SIG-M5 (cell line): ENCODE measurements around the gene ATP6V0A1.
"Not testable (repeated sequence)": the region's sequence is repeated elsewhere in the genome, so short reads cannot be mapped to it uniquely, and the experiment has no call there.

Source experiments
- DNase-seq: peaks from one replicate; lab custom pipeline; 2025; lab: John Stamatoyannopoulos, UW

The ATP6V0A1 gene

DNA sequence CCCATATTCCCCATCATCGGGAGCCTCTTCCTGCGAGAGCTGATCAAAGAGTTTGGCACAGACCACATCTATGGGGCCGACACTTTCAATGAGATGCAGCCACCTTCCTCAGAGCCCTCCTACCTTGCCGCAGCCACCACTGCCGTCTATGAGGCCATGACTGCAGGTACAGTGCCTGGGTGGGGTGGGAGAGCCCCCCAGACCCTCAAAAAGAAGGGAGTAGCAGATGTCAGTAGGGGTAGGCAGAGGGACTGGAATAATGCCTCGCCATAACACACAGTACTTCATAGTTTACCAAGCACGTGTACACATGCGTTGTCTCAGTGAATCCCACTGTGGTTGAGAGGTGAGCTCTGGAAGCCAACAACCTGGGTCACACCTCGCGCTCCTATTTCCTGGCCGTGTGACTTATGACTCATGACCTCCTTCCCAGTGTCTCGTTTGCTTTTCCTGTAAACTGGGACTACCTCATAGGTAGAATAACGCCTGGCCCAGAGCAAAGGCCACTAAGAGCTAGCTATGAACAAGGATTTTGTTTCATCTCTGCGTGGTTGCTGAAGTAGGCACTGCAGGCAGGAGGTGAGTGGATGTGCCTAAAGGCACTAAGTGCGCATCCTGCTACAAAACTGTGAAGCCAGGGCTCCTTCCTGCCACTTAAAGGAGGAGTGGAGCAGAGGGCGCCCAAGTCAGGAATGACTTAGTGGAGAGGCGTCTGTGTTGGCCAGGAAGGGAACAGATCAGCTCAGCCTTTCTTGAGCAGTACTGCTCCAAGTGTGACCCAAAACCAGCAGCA, 82.6 kb downstream of the ATP6V0A1 start:
- no peak for DNase-seq

DNA sequence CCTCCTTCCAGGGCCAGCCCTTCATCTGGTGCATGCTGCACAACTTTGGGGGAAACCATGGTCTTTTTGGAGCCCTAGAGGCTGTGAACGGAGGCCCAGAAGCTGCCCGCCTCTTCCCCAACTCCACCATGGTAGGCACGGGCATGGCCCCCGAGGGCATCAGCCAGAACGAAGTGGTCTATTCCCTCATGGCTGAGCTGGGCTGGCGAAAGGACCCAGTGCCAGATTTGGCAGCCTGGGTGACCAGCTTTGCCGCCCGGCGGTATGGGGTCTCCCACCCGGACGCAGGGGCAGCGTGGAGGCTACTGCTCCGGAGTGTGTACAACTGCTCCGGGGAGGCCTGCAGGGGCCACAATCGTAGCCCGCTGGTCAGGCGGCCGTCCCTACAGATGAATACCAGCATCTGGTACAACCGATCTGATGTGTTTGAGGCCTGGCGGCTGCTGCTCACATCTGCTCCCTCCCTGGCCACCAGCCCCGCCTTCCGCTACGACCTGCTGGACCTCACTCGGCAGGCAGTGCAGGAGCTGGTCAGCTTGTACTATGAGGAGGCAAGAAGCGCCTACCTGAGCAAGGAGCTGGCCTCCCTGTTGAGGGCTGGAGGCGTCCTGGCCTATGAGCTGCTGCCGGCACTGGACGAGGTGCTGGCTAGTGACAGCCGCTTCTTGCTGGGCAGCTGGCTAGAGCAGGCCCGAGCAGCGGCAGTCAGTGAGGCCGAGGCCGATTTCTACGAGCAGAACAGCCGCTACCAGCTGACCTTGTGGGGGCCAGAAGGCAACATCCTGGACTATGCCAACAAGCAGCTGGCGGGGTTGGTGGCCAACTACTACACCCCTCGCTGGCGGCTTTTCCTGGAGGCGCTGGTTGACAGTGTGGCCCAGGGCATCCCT, 84.8 kb downstream of the ATP6V0A1 start:
- no peak for DNase-seq

DNA sequence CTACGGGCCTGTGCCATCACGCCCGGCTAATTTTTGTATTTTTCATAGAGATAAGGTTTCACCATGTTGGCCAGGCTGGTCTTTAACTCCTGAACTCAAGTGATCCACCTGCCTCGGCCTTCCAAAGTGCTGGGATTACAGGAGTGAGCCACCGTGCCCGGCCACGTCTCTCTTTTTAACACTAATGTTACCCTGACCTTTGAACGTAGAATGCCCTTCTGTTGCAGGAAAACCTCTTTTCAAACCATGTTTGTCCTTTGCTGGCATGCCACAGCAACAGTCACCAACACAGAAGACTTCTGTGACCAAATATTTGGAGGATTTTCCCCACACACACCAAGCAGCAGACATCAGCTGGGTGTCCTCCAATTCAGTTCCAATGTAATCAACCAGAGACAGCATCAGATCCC, 86.2 kb downstream of the ATP6V0A1 start:
- no peak for DNase-seq

DNA sequence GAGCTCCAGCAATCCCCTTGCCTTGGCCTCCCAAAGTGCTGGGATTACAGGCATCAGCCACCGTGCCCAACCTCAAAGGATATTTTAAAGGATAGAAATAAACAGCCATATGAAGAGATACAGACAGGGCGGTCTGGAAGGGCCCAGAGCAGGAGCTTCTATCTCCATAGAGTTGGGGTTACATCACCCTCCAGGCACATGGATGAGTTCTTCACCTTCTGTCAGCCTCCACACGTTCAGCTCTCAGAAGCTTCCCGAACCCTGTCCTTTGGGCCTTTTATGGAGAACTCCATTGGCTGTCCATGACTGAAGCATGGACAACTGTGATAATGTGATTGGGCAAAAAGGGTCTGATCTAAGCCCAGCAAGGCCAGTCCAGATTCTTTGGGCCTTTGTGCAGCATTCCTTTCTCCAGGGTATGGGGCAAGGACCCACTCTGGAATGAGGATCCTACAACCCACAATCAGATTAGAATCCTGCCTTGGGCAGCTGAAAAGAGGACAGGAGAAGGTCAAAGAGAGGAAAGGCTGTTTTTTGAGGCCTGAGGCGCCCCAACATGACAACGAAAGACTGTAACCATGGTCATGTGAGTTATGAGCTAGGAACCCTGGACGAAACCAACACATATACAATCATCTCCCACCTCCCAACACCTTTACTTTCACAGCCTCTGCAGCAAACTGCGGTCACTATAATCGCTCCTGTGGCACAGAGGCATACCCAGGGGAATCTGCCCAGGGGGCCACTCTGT, 87.3 kb downstream of the ATP6V0A1 start:
- not testable (repeated sequence) for DNase-seq

DNA sequence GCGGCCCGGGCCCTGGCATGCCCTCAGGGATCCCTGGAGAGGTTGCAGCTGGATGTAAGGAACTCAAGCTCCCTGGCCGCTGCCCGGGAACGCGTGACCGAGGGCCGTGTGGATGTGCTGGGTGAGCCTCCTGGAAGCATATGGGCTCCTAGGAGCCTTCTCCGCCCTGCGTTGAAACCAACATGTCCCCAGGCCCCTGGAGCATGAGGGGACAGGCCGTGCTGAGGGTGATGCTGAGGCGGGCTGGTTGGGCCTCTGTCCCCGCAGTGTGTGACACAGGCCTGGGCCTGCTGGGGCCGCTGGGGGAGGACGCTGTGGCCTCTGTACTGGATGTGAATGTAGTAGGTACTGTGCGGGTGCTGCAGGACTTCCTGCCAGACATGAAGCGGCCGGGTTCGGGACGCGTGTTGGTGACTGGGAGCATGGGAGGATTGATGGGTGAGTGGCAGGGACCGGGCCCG, 88.4 kb downstream of the ATP6V0A1 start:
- DNase-seq = no peak

DNA sequence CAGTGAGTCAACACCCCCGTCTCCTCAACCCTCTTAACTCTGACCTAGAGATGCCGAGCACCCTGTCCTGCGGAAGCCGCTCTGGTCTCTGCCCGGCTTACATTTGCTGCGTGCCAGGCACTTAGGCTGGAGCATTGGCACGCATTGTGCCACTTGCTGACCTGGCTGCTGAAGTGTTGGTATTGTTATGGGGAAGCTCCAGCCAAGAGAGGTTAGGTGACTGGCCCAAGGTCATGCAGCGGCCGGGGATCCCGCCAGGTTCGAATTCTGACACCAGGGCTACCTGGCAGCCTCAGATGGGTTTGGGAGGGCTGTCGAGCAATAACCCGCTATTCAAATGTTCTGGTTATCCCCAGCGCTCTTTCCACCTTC, 89.0 kb downstream of the ATP6V0A1 start:
- no peak for DNase-seq

DNA sequence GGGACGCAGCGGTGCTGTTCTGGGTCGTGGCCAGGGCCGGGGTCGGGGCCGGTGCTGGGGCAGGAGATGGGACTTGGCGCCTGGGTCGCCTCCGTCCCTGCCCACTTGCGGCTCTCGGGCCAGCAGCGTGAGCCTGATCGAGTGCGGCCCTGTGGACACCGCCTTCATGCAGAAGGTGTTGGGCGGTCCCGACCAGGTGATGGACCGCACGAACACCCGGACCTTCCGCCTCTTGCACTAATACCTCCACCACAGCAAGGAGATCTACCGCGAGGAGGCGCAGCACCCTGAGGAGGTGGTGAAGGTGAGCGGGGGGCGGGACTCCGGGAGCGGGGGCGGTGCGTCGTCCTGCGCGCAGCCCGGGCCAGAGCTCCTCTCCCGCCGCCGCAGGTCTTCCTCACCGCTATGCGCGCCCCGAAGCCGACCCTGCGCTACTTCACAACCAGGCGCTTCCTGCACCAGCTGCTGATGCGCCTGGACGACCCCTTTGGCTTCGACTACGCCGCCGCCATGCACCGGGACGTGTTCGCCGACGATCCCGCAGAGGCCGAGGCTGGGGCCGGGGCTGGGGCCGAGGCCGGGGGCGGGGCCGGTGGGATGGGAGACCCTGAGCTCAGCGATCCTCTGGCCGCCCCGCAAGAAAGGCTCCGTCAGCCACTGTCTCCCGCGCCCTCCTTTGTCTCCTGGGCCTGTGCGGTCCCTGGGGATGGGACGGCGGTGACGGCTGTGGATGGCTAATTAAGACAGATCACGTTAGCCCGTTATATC, 89.6 kb downstream of the ATP6V0A1 start:
- no peak for DNase-seq

DNA sequence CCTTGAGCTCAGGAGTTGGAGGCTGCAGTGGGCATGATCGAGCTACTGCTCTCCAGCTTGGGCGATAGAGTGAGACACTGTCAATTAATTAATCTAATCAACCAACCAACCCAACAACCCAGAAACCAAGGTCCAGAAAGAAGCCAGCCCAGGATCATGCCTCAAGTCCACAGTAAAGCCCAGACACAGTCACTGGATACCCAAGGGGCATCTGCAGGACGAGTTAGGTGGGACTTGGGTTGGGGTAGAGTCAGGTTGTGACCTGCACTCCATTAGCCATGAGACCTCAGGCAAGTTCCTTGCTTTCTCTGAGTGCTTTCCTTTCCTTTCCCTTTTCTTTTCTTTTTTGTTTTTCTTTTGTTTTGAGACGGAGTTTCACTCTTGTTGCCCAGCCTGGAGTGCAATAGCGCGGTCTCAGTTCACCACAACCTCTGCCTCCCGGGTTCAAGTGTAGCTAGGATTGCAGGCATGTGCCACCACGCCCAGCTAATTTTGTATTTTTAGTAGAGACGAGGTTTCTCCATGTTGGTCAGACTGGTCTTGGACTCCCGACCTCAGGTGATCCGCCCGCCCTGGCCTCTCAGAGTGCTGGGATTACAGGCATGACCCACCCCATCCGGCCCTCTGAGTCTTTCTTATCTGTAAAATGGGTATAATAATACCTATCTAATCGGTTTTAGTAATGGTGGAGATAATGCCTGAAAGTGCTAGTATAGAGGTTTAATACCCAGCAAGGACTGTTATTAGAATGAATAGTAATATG, 90.5 kb downstream of the ATP6V0A1 start:
- no peak for DNase-seq

DNA sequence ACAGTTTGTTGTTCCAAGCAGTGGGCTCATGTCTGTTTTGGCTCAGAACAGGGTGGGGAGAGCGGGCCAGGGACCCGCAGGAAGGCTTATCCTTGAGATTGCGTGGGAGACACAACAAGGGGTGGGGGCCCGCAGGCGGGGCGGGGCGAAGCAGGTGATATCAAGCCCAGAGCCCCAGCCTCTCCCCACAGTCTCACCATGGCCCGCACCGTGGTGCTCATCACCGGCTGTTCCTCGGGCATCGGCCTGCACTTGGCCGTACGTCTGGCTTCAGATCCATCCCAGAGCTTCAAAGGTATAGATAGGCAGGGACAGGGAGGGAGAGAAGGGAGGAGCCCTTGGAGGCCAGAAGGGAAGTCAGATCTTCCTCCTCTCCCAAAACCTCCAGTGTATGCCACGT, 94.1 kb downstream of the ATP6V0A1 start, which contains the start of gene HSD17B1:
TSS of gene HSD17B1 (plus strand) at position 188 of the 400 bp plus-strand sequence. CDS start at position 199, 11 bp downstream.
- not testable (repeated sequence) for DNase-seq

DNA sequence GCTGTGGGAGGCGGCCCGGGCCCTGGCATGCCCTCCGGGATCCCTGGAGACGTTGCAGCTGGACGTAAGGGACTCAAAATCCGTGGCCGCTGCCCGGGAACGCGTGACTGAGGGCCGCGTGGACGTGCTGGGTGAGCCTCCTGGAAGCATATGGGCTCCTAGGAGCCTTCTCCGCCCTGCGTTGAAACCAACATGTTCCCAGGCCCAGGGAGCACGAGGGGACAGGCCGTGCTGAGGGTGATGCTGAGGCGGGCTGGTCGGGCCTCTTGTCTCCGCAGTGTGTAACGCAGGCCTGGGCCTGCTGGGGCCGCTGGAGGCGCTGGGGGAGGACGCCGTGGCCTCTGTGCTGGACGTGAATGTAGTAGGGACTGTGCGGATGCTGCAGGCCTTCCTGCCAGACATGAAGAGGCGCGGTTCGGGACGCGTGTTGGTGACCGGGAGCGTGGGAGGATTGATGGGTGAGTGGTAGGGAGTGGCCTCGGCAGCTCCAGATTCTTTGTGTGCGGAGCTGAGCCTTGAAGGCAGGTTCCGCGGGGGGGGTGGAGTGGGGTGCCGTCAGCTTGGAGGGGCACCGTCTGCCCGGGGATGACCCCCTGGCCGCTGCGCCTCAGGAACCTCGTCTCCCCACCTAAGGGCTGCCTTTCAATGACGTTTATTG, 94.6 kb downstream of the ATP6V0A1 start:
- DNase-seq = no peak

DNA sequence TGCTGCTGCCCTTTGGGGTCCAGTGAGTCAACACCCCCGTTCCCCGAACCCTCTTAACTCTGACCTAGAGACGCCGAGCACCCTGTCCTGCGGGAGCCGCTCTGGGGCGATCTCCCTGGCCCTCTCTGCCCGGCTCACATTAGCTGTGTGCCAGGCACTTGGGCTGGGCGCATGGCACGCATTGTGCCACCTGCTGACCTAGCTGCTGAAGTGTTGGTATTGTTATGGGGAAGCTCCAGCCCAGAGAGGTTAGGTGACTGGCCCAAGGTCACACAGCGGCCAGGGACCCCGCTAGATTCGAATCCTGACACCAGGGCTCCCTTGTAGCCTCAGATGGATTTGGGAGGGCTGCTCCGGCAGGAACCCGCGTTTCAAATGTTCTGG, 95.2 kb downstream of the ATP6V0A1 start:
- DNase-seq = no peak

DNA sequence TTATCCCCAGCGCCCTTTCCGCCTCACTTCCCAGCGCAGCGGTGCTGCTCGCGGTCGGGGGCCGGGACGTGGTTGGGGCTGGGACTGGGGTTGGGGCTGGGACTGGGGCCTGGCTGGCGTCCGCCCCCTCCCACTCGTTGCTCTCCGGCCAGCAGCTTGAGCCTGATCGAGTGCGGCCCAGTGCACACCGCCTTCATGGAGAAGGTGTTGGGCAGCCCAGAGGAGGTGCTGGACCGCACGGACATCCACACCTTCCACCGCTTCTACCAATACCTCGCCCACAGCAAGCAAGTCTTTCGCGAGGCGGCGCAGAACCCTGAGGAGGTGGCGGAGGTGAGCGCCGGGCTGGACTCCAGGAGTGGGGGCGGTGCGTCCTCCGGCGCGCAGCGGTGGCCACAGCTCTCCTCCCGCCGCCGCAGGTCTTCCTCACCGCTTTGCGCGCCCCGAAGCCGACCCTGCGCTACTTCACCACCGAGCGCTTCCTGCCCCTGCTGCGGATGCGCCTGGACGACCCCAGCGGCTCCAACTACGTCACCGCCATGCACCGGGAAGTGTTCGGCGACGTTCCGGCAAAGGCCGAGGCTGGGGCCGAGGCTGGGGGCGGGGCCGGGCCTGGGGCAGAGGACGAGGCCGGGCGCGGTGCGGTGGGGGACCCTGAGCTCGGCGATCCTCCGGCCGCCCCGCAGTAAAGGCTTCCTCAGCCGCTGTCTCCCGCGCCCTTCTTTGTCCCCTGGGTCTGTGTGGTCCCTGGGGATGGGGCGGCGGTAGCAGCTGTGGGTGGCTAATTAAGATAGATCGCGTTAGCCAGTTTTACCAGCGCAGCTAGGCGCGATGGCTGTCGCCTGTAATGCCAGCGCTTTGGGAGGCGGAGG, 95.8 kb downstream of the ATP6V0A1 start:
- no peak for DNase-seq

DNA sequence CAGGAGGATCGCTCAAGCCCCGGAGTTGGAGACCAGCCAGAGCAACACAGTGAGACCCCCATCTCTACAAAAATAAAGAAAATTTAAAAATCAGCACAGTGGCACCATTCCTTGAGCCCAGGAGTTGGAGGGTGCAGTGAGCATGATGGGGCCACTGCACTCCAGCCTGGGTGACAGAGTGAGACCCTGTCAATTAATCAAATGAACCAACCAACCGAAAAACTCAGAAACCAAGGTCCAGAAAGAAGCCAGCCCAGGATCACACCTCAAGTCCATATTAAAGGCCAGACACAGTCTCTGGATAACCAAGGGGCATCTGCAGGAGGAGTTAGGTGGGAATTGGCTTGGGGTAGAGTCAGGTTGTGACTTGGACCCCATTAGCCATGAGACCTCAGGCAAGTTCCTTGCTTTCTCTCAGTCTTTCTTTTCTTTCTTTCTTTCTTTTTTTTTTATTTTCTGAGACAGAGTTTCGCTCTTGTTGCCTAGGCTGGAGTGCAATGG, 96.5 kb downstream of the ATP6V0A1 start:
- no peak for DNase-seq

DNA sequence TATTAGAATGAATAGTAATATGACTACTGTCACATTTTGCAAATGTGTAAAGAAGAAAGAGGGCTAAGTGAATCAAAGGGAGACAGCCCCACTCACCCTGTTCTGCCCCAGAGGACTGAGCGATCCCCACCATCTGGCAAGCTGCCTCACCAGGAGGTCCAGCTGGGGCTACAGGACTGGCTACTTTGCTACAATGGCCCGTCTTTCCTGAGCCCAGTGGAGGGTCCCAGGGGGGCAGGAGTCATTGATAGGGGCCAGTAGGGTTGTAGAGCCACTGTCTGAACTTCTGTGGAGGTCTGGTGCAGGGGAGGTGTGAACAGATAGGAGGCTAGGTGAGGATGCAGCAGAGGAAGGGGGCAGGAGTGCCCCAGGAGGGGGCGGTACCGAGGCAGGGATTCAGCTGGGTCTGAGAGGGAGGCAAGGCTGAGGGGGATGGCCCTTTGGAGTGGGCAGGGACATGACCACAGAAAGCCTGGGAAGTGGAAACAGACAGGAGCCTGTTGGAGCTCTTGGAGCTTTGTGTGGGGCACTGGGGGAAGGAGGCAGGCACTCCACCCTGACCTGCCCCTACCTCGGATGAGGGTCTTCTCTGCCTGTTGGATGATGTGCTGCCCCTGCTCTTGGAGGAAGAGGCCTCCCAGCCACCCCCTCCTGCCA, 97.4 kb downstream of the ATP6V0A1 start:
- not testable (repeated sequence) for DNase-seq

DNA sequence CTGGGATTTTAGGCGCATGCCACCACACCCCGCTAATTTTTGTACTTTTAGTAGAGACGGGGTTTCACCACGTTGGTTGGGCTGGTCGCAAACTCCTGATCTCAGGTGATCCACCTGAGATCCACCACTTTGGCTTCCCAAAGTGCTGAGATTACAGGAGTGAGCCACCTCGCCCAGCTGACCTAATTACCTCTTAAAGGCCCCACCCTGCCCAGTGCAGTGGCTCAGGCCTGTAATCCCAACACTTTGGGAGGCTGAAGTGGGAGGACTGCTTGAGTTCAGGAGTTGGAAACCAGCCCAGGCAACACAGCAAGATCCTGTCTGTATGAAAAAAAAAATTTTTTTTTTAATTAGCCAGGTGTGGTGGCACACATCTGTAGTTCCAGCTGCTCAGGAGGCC, 100.4 kb downstream of the ATP6V0A1 start:
- DNase-seq = no peak

DNA sequence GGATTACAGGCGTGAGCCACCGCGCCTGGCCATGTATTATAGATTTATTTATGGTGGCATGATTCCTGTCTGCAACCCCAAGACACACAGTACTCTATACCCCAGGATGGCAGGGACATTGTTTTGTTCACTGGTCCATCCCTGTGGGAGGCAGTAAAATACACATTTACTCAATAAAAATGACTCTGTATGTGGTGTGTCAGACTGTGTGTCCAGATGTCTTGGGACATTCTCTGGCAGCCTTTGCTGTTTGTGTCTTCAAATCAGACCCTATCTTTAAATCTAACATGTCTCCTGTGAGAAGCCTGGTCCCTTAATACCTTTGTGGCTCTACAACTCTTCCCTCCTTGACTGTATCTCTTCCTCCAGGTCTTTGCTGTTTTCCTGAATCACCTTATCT, 101.6 kb downstream of the ATP6V0A1 start:
- DNase-seq = no peak

DNA sequence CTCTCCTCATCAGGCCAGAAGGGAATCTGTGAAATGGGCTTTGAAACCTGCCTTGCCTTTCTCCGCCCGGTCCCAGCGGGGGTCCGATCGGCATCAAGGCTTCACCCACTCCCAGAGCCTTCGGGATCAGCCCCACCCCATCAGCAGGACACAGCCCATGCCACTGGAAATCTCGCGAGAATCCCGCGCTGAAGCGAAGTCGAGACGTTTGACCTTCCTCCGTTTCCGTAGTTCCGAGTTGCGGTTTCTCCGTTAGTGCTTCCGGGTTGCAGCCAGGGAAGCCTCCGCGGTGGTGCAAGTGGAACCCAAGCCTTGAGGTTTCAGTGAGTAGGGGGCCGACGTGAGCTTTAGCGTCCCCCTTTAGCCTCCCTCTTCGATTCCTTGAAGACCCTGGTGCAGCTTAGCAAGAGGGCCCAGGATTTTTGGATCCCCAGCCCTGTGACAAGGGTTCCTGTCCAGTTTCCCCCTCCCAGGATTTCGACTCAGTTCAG, 103.3 kb downstream of the ATP6V0A1 start, which contains the start of gene COASY:
TSS of gene COASY (plus strand) at position 252 of the 491 bp plus-strand sequence. CDS start 475 bp downstream, outside the sequence.
- peak; percentile 71 for DNase-seq
